Neural progenitor cell (in vitro differentiated cells): ENCODE data around the gene CFAP20. TPM values are rescaled to one million over a fixed set of nuclear protein-coding genes. Genes with fewer than 3 reads are reported as not detected.

ENCODE experiments used
- DNase-seq: peaks from one replicate; pipeline ENCODE4 v3.0.0-alpha.2; 2016; ENCODE audit warnings: low spot score
- H2AFZ ChIP-seq: fragments of 200-600 bp; sonication (generic); replicated peaks from 2 replicates; pipeline ENCODE4 v1.6.1; 2016; ENCODE audit warnings: antibody characterized with exemption
- H3F3A ChIP-seq: fragments of 200-600 bp; sonication (generic); 2 replicates; pipeline ENCODE4 v1.6.1; 2016; ENCODE audit warnings: antibody characterized with exemption, low read depth
- H3K27ac ChIP-seq: fragments of 200-600 bp; sonication (generic); 2 replicates; pipeline ENCODE4 v1.5.1; 2016; ENCODE audit warnings: mild to moderate bottlenecking
- H3K27me3 ChIP-seq: fragments of 200-600 bp; sonication (generic); 2 replicates; pipeline ENCODE4 v1.6.1; 2016; ENCODE audit warnings: mild to moderate bottlenecking, moderate library complexity
- H3K36me3 ChIP-seq: fragments of 200-600 bp; sonication (generic); 2 replicates; pipeline ENCODE4 v1.5.1; 2016
- H3K4me1 ChIP-seq: fragments of 200-600 bp; sonication (generic); 2 replicates; pipeline ENCODE4 v1.6.1; 2016; ENCODE audit warnings: mixed run types
- H3K4me2 ChIP-seq: fragments of 200-600 bp; sonication (generic); 2 replicates; pipeline ENCODE4 v1.6.1; 2016
- H3K4me3 ChIP-seq: fragments of 200-600 bp; sonication (generic); 2 replicates; pipeline ENCODE4 v1.5.1; 2016
- H3K79me2 ChIP-seq: fragments of 200-600 bp; sonication (generic); 2 replicates; pipeline ENCODE4 v1.6.1; 2016; ENCODE audit warnings: low read depth
- H3K9ac ChIP-seq: fragments of 200-600 bp; sonication (generic); 2 replicates; pipeline ENCODE4 v1.6.1; 2016
- H3K9me3 ChIP-seq: fragments of 200-600 bp; sonication (generic); 2 replicates; pipeline ENCODE4 v1.5.1; 2016; ENCODE audit warnings: low read depth
- H4K20me1 ChIP-seq: fragments of 200-600 bp; sonication (generic); 2 replicates; pipeline ENCODE4 v1.6.1; 2016; ENCODE audit warnings: low read depth
- H3K27ac Mint-ChIP-seq: 3 replicates; pipeline ENCODE4 v1.8.0; 2021; ENCODE audit warnings: mixed read lengths
- H3K27me3 Mint-ChIP-seq: 2 replicates; pipeline ENCODE4 v1.8.0; 2022; ENCODE audit warnings: low read depth, mild to moderate bottlenecking, inconsistent platforms, moderate library complexity, mixed read lengths; ENCODE audit not compliant: insufficient read depth
- H3K36me3 Mint-ChIP-seq: 3 replicates; pipeline ENCODE4 v1.8.0; 2021; ENCODE audit warnings: mixed read lengths
- H3K4me1 Mint-ChIP-seq: 3 replicates; pipeline ENCODE4 v1.8.0; 2021; ENCODE audit warnings: mixed read lengths
- H3K4me3 Mint-ChIP-seq: 3 replicates; pipeline ENCODE4 v1.8.0; 2021; ENCODE audit warnings: mild to moderate bottlenecking, moderate library complexity, mixed read lengths
- H3K9me3 Mint-ChIP-seq: 3 replicates; pipeline ENCODE4 v1.8.0; 2020; ENCODE audit warnings: mixed read lengths
- EZH2 ChIP-seq: fragments of 200-600 bp; sonication (generic); IDR thresholded peaks from 2 replicates; pipeline ENCODE4 v1.6.1; 2017; ENCODE audit warnings: antibody characterized with exemption, mild to moderate bottlenecking, moderate library complexity
- EZH2phosphoT487 ChIP-seq: fragments of 200-600 bp; sonication (generic); IDR thresholded peaks from 2 replicates; pipeline ENCODE4 v1.6.1; 2017; ENCODE audit warnings: antibody characterized with exemption
- total RNA-seq: library from RNA; depleted of rRNA; stranded (reverse); fragments of >200 nt; gene quantifications from 2 replicates; pipeline ENCODE4 v1.2.3, GENCODE V29; 2015; ENCODE audit warnings: low replicate concordance
- TF ChIP-seq, protein P1 (sequence below): fragments of 200-600 bp; sonication (generic); IDR thresholded peaks from 2 replicates; pipeline ENCODE4 v1.5.1; 2017; ENCODE audit warnings: antibody characterized with exemption, mild to moderate bottlenecking

The CFAP20 gene
- total RNA-seq, 1 donor from 2014 or later = 93.8 TPM

DNA sequence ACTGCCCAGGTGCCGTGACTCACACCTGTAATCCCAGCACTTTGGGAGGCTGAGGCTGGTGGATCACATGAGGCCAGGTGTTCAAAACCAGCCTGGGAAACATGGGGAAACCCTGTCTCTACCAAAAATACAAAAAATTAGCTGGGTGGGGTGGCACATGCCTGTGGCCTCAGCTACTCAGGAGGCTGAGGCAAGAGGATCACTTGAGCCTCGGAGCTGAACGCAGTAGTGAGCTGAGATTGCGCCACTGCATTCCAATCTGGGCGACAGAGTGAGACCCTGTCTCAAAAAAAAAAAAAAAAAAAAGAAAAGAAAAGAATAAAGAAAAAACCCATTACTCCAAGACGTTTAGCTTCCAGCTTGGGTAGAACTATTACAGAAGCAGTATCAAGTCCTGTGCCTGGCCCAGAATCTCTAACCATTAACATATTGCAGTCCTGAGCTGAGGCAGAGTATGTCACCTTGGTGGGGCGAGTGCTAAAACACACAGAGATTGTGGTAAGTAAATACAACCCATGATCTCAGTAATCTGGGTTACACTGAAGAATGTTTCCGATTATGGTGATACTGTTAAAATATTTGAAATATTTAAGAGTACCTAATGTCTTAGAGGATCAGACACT lies 23.2 kb upstream of the CFAP20 start:
- H3K9me3 Mint-ChIP-seq = no peaks in the 10 kb centered on the region
- no peak for TF ChIP-seq EZH2
- TF ChIP-seq EZH2phosphoT487 = no peak
- TF ChIP-seq, protein P1, sequence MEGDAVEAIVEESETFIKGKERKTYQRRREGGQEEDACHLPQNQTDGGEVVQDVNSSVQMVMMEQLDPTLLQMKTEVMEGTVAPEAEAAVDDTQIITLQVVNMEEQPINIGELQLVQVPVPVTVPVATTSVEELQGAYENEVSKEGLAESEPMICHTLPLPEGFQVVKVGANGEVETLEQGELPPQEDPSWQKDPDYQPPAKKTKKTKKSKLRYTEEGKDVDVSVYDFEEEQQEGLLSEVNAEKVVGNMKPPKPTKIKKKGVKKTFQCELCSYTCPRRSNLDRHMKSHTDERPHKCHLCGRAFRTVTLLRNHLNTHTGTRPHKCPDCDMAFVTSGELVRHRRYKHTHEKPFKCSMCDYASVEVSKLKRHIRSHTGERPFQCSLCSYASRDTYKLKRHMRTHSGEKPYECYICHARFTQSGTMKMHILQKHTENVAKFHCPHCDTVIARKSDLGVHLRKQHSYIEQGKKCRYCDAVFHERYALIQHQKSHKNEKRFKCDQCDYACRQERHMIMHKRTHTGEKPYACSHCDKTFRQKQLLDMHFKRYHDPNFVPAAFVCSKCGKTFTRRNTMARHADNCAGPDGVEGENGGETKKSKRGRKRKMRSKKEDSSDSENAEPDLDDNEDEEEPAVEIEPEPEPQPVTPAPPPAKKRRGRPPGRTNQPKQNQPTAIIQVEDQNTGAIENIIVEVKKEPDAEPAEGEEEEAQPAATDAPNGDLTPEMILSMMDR = no peak
- H4K20me1 ChIP-seq = no peaks in the 10 kb centered on the region
- no peak overlapping the region for H2AFZ ChIP-seq
- no peak overlapping the region for H3K27ac Mint-ChIP-seq
- H3K27ac ChIP-seq = no peak overlapping the region
- H3K27me3 Mint-ChIP-seq = no peaks in the 10 kb centered on the region
- no peaks in the 10 kb centered on the region for H3K36me3 ChIP-seq
- no peaks in the 10 kb centered on the region for H3K27me3 ChIP-seq
- no peak overlapping the region for H3K4me3 Mint-ChIP-seq
- no peaks in the 10 kb centered on the region for H3K4me1 ChIP-seq
- H3F3A ChIP-seq = no peaks in the 10 kb centered on the region
- no peak overlapping the region for H3K4me3 ChIP-seq
- DNase-seq = no peak
- H3K9me3 ChIP-seq = no peaks in the 10 kb centered on the region
- no peaks in the 10 kb centered on the region for H3K4me1 Mint-ChIP-seq
- no peaks in the 10 kb centered on the region for H3K79me2 ChIP-seq
- no peak overlapping the region for H3K9ac ChIP-seq
- H3K36me3 Mint-ChIP-seq = no peaks in the 10 kb centered on the region
- H3K4me2 ChIP-seq = no peak overlapping the region

DNA sequence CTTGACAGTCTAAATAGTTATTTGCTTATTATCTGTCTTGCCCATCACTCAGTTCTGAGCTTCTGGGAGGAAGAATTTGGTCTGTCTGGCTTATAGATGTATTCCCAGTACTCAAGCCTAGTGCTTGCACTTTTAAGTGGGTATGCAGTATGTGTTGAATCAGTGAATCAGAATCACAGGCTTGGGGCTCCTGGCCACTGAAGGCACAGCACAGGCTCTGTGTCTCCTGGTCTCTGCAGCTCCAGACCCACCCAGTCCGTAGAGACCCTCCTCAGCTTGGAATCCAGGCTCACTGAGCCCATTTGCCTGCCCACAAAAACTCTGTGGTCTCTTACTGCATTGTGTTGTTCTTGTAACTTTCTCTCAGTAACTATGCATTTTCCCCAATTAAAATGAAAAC lies 19.3 kb upstream of the CFAP20 start:
- H3K4me2 ChIP-seq = no peak overlapping the region
- Mint-ChIP-seq H3K4me1 (peaks cover 2% of the 10 kb centered on the region), H3K36me3 (no peaks in the 10 kb centered on the region), H3K27me3 (peaks cover 6% of the 10 kb centered on the region), H3K9me3 (no peaks in the 10 kb centered on the region), H3K4me3 (no peak overlapping the region), H3K27ac (no peak overlapping the region)
- H3K9ac ChIP-seq = no peak overlapping the region
- H3K36me3 ChIP-seq = no peaks in the 10 kb centered on the region
- H2AFZ ChIP-seq = peak overlapping the region; percentile 93
- no peaks in the 10 kb centered on the region for H4K20me1 ChIP-seq
- no peak overlapping the region for H3K27ac ChIP-seq
- no peak for DNase-seq
- no peaks in the 10 kb centered on the region for H3K79me2 ChIP-seq
- TF ChIP-seq, protein P1 = no peak
- TF ChIP-seq EZH2 (no peak), EZH2phosphoT487 (no peak)
- no peaks in the 10 kb centered on the region for H3K9me3 ChIP-seq
- no peaks in the 10 kb centered on the region for H3K4me1 ChIP-seq
- no peaks in the 10 kb centered on the region for H3K27me3 ChIP-seq
- H3K4me3 ChIP-seq = no peak overlapping the region
- no peaks in the 10 kb centered on the region for H3F3A ChIP-seq

DNA sequence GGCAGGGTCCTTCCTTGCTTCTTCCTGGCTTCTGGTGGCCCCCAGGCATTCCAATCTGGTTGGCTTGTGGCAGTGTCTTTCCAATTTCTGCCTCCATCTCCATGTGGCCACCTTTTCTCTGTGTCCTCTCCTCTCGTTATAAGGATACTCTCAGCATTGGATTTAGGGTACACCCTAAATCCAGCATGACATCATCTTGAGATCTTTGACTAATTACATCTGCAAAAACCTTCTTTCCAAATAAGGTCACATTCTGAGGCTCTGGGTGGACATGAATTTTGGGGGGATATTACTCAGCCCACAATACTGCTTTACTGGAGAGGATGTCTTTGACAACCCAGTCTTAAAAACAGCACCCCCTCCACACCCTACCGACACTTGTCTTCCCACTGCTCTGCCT lies 18.9 kb upstream of the CFAP20 start:
- peak overlapping the region; percentile 93 for H2AFZ ChIP-seq
- TF ChIP-seq EZH2 (no peak), EZH2phosphoT487 (no peak)
- TF ChIP-seq, protein P1 = no peak
- H3K4me1 ChIP-seq = no peaks in the 10 kb centered on the region
- H3K4me3 ChIP-seq = no peak overlapping the region
- no peak overlapping the region for H3K9ac ChIP-seq
- Mint-ChIP-seq H3K4me1 (peaks cover 2% of the 10 kb centered on the region), H3K9me3 (no peaks in the 10 kb centered on the region), H3K4me3 (no peak overlapping the region), H3K27ac (no peak overlapping the region), H3K36me3 (no peaks in the 10 kb centered on the region), H3K27me3 (peaks cover 6% of the 10 kb centered on the region)
- H3K79me2 ChIP-seq = no peaks in the 10 kb centered on the region
- no peak for DNase-seq
- no peak overlapping the region for H3K27ac ChIP-seq
- H3K36me3 ChIP-seq = no peaks in the 10 kb centered on the region
- no peaks in the 10 kb centered on the region for H3F3A ChIP-seq
- no peaks in the 10 kb centered on the region for H3K27me3 ChIP-seq
- no peaks in the 10 kb centered on the region for H4K20me1 ChIP-seq
- no peaks in the 10 kb centered on the region for H3K9me3 ChIP-seq
- H3K4me2 ChIP-seq = no peak overlapping the region
